Activated B cell treated with CpG ODN at 0.5 μM for 24 hours (primary cell): ENCODE results near the gene ADM. TPM values are rescaled to one million over a fixed set of nuclear protein-coding genes. Genes with fewer than 3 reads are reported as not detected.

ENCODE experiments used
- ATAC-seq: fragments of 200-7000 bp; cut with Tn5 transposase; one replicate; pipeline ENCODE4 v1.10.0; 2021; ENCODE audit warnings: low read depth, mild to moderate bottlenecking, moderate library complexity
- CTCF ChIA-PET: fragments of 350-600 bp; sonication (Branson Sonifier 250); formaldehyde crosslinking; loops from one replicate; lab custom pipeline; 2021; ENCODE audit warnings: antibody characterized with exemption; lab: Charles Lee
- POLR2A ChIA-PET: fragments of 350-600 bp; sonication (Branson Sonifier 250); formaldehyde crosslinking; loops from one replicate; lab custom pipeline; 2021; ENCODE audit warnings: antibody characterized with exemption; lab: Charles Lee
- DNase-seq: peaks from one replicate; pipeline ENCODE4 v3.0.0; 2022
- H3K27ac Mint-ChIP-seq: one replicate; pipeline ENCODE4 v1.8.0; 2020; ENCODE audit warnings: mixed read lengths
- H3K27me3 Mint-ChIP-seq: one replicate; pipeline ENCODE4 v1.8.0; 2021; ENCODE audit warnings: mixed read lengths
- H3K36me3 Mint-ChIP-seq: one replicate; pipeline ENCODE4 v1.8.0; 2021; ENCODE audit warnings: low read depth, mixed read lengths
- H3K4me1 Mint-ChIP-seq: one replicate; pipeline ENCODE4 v1.8.0; 2021; ENCODE audit warnings: mixed read lengths
- H3K4me3 Mint-ChIP-seq: one replicate; pipeline ENCODE4 v1.8.0; 2020; ENCODE audit warnings: mild to moderate bottlenecking, mixed read lengths
- H3K9me3 Mint-ChIP-seq: one replicate; pipeline ENCODE4 v1.8.0; 2020; ENCODE audit warnings: mixed read lengths
- intact Hi-C: fragments of 100-400 bp; cut with micrococcal nuclease; formaldehyde crosslinking; loops from one replicate; pipeline ENCODE4 v1.15.1; 2024
- total RNA-seq: library from RNA; stranded (reverse); gene quantifications from 2 replicates; pipeline ENCODE4 v1.2.3, GENCODE V29; 2022
- TF ChIP-seq, protein P1 (sequence below): fragments of 200-600 bp; IDR thresholded peaks from one replicate; pipeline ENCODE4 v1.8.0; 2022; ENCODE audit warnings: antibody characterized with exemption, mild to moderate bottlenecking

ADM gene
- total RNA-seq, 1 donor from 2014 or later, result 1.2 TPM

DNA sequence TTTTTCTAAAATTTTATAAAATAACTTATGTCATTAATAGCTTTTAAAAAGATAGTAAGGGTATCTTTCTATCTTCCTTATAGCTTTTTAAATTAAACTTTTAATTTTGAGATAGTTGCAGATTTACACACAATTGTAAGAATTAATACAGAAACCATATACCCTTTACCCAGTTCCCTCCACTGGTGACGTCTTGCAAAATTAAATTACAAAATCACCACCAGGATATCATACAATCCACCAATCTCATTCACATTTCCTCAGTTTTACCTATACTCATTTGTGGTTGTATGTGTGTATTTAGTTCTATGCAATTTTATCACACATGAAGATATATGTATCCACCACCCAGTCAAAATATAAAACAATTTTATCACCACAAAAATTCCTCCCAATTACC, 20.9 kb upstream of the ADM start:
- H3K36me3 Mint-ChIP-seq, result no peaks in the 10 kb centered on the region
- no peaks in the 10 kb centered on the region for H3K9me3 Mint-ChIP-seq
- intact Hi-C loops, result no loop called here

DNA sequence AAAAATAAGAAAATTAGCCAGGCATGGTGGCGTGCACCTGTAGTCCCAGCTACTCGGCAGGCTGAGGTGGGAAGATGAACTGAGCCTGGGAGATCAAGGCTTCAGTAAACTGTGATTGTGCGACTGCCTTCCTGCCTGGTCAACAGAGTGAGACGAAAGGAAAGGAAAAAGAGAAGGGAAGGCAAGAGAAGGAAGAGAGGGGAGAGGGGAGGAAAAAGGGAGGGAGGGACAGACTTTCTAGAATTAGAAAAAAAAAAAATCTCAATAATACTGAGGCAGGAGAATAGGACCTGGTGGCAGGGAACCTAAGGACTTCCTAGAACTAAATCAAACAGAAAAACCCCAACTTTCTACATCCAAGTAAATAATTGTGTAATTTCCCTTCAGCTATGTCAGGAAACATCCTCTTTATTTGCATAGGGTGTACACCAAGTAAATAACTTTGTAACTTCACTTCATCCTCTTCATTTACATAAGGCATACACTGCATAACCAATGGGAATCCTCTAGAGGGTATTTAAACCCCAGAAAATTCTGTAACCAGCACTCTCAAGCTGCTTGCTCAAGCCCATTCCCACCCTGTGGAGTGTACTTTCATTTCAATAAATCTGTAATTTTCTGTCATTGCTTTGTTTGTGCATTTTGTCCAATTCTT, 19.6 kb upstream of the ADM start:
- CTCF ChIA-PET, result no interaction called here
- H3K9me3 Mint-ChIP-seq, result no peaks in the 10 kb centered on the region
- TF ChIP-seq, protein P1, sequence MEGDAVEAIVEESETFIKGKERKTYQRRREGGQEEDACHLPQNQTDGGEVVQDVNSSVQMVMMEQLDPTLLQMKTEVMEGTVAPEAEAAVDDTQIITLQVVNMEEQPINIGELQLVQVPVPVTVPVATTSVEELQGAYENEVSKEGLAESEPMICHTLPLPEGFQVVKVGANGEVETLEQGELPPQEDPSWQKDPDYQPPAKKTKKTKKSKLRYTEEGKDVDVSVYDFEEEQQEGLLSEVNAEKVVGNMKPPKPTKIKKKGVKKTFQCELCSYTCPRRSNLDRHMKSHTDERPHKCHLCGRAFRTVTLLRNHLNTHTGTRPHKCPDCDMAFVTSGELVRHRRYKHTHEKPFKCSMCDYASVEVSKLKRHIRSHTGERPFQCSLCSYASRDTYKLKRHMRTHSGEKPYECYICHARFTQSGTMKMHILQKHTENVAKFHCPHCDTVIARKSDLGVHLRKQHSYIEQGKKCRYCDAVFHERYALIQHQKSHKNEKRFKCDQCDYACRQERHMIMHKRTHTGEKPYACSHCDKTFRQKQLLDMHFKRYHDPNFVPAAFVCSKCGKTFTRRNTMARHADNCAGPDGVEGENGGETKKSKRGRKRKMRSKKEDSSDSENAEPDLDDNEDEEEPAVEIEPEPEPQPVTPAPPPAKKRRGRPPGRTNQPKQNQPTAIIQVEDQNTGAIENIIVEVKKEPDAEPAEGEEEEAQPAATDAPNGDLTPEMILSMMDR, result no peak

More for the DNA sequence above, 20.9 kb upstream of the ADM start:
- ATAC-seq, result no peak
- Mint-ChIP-seq H3K4me3 (no peak overlapping the region), H3K4me1 (peaks cover 9% of the 10 kb centered on the region), H3K27ac (no peak overlapping the region), H3K27me3 (peaks cover 15% of the 10 kb centered on the region)
- DNase-seq, result no peak
- TF ChIP-seq, protein P1, result no peak
- CTCF ChIA-PET, result no interaction called here
- POLR2A ChIA-PET, result no interaction called here

DNA sequence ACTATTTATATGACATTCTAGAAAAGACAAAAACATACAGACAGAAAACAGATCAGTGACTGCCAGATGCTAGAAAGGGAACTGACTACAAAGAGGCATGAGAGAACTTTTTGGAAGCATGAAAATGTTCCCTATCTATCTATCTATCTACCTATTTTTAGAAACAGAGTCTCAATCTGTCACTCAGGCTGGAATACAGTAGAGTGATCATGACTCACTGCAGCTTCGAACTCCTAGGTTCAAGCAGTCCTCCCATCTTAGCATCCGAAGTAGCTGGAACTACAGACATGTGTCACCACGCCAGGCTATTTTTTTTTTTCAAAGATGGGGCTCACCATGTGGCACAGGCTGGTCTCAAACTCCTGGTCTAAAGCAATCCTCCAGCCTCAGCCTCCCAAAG, 17.7 kb upstream of the ADM start:
- H3K27me3 Mint-ChIP-seq, result peaks cover 23% of the 10 kb centered on the region
- ATAC-seq (no peak), DNase-seq (no peak)
- intact Hi-C loops, result no loop called here
- no peaks in the 10 kb centered on the region for H3K36me3 Mint-ChIP-seq
- H3K9me3 Mint-ChIP-seq, result no peaks in the 10 kb centered on the region
- POLR2A ChIA-PET, result no interaction called here
- no peak overlapping the region for H3K27ac Mint-ChIP-seq
- peaks cover 9% of the 10 kb centered on the region for H3K4me1 Mint-ChIP-seq
- TF ChIP-seq, protein P1, result no peak
- CTCF ChIA-PET, result no interaction called here
- no peak overlapping the region for H3K4me3 Mint-ChIP-seq

More for the DNA sequence above, 19.6 kb upstream of the ADM start:
- peaks cover 19% of the 10 kb centered on the region for H3K27me3 Mint-ChIP-seq
- peaks cover 9% of the 10 kb centered on the region for H3K4me1 Mint-ChIP-seq
- no peaks in the 10 kb centered on the region for H3K36me3 Mint-ChIP-seq
- intact Hi-C loops, result no loop called here
- DNase-seq, result no peak
- no peak overlapping the region for H3K4me3 Mint-ChIP-seq
- POLR2A ChIA-PET, result interaction anchor here (0.6 kb wide), 1 partner anchor 20 kb away, joined by 3 read pairs; no protein-coding TSS in a partner anchor
- no peak overlapping the region for H3K27ac Mint-ChIP-seq
- no peak for ATAC-seq

DNA sequence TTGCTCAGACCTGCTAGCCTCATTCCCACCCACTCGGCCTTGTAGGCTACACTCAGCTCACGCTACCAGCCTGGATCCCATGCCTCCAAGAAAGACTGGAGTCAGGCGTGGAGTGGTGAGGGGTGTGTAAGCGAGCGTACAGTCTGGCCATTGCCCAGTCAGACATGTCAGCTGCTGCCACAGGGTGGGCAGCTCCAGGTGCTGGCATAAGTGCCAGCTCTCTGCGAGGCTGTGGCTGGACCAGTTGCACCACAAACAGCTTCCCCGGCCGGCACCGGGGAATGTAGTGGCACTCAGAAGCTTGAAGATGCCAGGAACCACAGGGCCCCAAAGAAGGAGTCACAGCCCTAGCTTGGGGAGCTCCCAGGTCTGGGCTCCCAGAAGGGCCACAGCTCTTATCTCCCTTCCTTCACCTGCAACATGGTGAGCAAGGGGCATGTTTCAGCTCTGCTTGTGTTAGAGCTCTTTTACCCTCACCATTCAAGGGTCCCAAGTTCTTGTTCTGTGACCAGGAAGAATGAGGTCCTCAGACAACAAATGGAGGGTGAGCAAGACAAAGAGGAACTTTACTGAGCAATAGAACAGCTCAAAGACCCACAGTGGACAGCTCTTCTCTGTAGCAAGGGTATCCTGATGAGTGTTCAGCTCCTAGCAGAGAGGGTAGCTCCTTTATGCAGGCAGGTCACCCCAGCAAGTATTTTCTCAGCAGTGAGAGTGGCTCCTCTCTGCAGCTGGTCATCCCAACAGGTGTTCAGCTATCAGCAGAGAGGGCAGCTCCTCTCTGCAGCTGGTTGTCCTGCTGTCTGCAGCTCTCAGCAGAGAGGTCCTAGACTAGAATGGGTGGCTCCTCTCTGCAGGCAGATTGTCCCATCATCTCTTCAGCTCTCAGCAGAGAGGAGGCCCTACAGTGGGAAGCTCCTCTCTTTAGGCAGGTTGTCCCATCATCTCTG, 16.8 kb upstream of the ADM start:
- intact Hi-C loops, result no loop called here
- Mint-ChIP-seq H3K27me3 (peaks cover 23% of the 10 kb centered on the region), H3K4me3 (no peak overlapping the region), H3K4me1 (peaks cover 14% of the 10 kb centered on the region), H3K27ac (no peak overlapping the region), H3K9me3 (no peaks in the 10 kb centered on the region), H3K36me3 (no peaks in the 10 kb centered on the region)
- DNase-seq, result no peak
- TF ChIP-seq, protein P1, result no peak
- CTCF ChIA-PET, result interaction anchor here (0.8 kb wide), 1 partner anchor 315 kb away, joined by 3 read pairs; no protein-coding TSS in a partner anchor
- POLR2A ChIA-PET, result no interaction called here
- no peak for ATAC-seq
